GM12873 (cell line): ENCODE data around the gene RASSF3.

ENCODE experiments used
- TF ChIP-seq, protein P1 (sequence below): IDR thresholded peaks from 2 replicates; pipeline ENCODE4 v1.5.1; 2012; ENCODE audit warnings: low read depth, mild to moderate bottlenecking, moderate library complexity, low read length, control low read depth; ENCODE audit not compliant: insufficient read depth; ENCODE audit errors: missing control alignments

RASSF3 gene

DNA sequence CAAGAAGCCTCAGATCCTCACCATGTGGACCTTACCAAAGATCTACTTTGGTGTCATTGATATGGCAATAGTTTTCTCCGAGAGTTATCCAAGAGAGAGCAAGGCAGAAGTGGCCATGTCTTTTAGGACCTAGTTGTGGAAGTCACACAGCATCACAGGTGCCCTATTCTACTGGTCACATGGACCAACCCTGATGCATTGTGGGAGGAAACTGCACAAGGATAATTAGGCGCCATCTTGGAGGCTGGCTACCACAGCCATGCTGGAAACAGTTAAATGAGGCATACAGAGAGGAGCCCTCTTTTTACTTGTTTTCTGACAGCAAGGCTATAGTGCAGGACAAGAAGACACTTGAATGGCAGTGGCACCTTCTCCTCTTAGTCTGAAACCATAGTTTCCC is 99.1 kb downstream of the RASSF3 start:
- TF ChIP-seq, protein P1, sequence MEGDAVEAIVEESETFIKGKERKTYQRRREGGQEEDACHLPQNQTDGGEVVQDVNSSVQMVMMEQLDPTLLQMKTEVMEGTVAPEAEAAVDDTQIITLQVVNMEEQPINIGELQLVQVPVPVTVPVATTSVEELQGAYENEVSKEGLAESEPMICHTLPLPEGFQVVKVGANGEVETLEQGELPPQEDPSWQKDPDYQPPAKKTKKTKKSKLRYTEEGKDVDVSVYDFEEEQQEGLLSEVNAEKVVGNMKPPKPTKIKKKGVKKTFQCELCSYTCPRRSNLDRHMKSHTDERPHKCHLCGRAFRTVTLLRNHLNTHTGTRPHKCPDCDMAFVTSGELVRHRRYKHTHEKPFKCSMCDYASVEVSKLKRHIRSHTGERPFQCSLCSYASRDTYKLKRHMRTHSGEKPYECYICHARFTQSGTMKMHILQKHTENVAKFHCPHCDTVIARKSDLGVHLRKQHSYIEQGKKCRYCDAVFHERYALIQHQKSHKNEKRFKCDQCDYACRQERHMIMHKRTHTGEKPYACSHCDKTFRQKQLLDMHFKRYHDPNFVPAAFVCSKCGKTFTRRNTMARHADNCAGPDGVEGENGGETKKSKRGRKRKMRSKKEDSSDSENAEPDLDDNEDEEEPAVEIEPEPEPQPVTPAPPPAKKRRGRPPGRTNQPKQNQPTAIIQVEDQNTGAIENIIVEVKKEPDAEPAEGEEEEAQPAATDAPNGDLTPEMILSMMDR: no peak

DNA sequence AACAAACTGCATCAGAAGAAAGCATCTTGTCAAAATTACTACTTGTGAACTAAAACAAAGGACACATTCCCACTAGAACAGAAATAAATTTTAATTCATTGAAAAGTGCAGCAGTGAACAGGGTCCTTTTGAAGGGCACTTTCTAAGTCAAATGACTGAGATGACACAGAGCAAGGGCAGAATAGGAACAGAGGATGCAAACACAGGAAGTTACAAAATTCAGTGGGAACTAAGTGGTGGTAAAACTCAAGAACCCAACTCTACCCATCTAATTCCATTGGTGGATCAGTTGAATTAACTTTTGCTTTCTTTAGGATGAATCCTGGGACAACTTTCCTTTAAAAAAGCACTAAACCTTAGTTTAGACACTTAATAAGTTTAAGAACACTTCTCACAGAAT is 103.1 kb downstream of the RASSF3 start:
- TF ChIP-seq, protein P1: no peak

- TF ChIP-seq, protein P1: no peak
These were observed 104.3 kb downstream of the RASSF3 start for GRCh38 chr12:64714551-64714968.

GRCh38 chr12:64716371-64716770 is 106.1 kb downstream of the RASSF3 start:
- TF ChIP-seq, protein P1: no peak

- TF ChIP-seq, protein P1: no peak
These were observed 106.7 kb downstream of the RASSF3 start for GRCh38 chr12:64716839-64717455.

GRCh38 chr12:64718649-64719048 is 108.4 kb downstream of the RASSF3 start:
- TF ChIP-seq, protein P1: no peak

GRCh38 chr12:64720884-64721283 is 110.6 kb downstream of the RASSF3 start:
- TF ChIP-seq, protein P1: no peak
